Panc1 (cell line): ENCODE results near the gene SF3A2. TPM values are rescaled to one million over a fixed set of nuclear protein-coding genes. Genes with fewer than 3 reads are reported as not detected.

Source experiments
- ATAC-seq: fragments of 200-7000 bp; cut with Tn5 transposase; 2 replicates; pipeline ENCODE4 v1.9.1; 2020; ENCODE audit warnings: mild to moderate bottlenecking, moderate library complexity
- BruUV-seq: library from RNA; stranded (reverse); fragments of 400-500 nt; replicated peaks from 2 replicates; lab custom pipeline; 2021; lab: Mats Ljungman, UMichigan
- CTCF ChIA-PET: fragments of 300-600 bp; sonication (Branson Sonifier 250); formaldehyde crosslinking; loops from one replicate; lab custom pipeline; 2022; ENCODE audit warnings: antibody characterized with exemption; lab: Charles Lee
- POLR2A ChIA-PET: fragments of 300-600 bp; sonication (Branson Sonifier 250); formaldehyde crosslinking; loops from one replicate; lab custom pipeline; 2022; ENCODE audit warnings: antibody characterized with exemption; lab: Charles Lee
- DNase-seq: peaks from one replicate; pipeline ENCODE4 v3.0.0-alpha.2; 2010; ENCODE audit warnings: low read depth, low spot score
- H3K27ac ChIP-seq: 2 replicates; pipeline ENCODE4 v1.5.1; 2011; ENCODE audit warnings: mild to moderate bottlenecking, low read length, inconsistent platforms
- H3K27me3 ChIP-seq: fragments of 200-500 bp; sonication (Bioruptor generic); 2 replicates; pipeline ENCODE4 v1.6.0; 2014; ENCODE audit warnings: low read length, inconsistent platforms; ENCODE audit not compliant: control insufficient read depth, insufficient read depth
- H3K36me3 ChIP-seq: fragments of 200-500 bp; sonication (Bioruptor generic); 2 replicates; pipeline ENCODE4 v1.5.1; 2014; ENCODE audit warnings: inconsistent platforms, mild to moderate bottlenecking, low read length, moderate library complexity; ENCODE audit not compliant: control insufficient read depth, insufficient read depth
- H3K4me1 ChIP-seq: 2 replicates; pipeline ENCODE4 v1.5.1; 2011; ENCODE audit warnings: inconsistent platforms, mild to moderate bottlenecking, low read length, moderate library complexity; ENCODE audit not compliant: control insufficient read depth, insufficient read depth
- H3K4me3 ChIP-seq, 2 experiments: 2 replicates each; pipeline ENCODE4 v1.5.1; 2011 to 2012; ENCODE audit warnings: low read depth in 2 of 2, low read length in 2 of 2, mild to moderate bottlenecking in 2 of 2, inconsistent platforms in 1 of 2, moderate library complexity in 1 of 2
- H3K9me3 ChIP-seq: fragments of 200-500 bp; sonication (Bioruptor generic); 2 replicates; pipeline ENCODE4 v1.5.1; 2014; ENCODE audit warnings: low read depth, mild to moderate bottlenecking, inconsistent platforms, low read length, moderate library complexity; ENCODE audit not compliant: control insufficient read depth, insufficient read depth
- POLR2AphosphoS5 ChIP-seq: IDR thresholded peaks from 2 replicates; pipeline ENCODE4 v1.6.1; 2012; ENCODE audit warnings: mild to moderate bottlenecking, low read depth, low read length, moderate library complexity
- SIN3A ChIP-seq: IDR thresholded peaks from 2 replicates; pipeline ENCODE4 v1.6.1; 2012; ENCODE audit warnings: low read depth, mild to moderate bottlenecking, low read length, moderate library complexity, borderline replicate concordance; ENCODE audit not compliant: insufficient read depth
- TCF7L2 ChIP-seq: IDR thresholded peaks from 2 replicates; pipeline ENCODE4 v1.6.1; 2011; ENCODE audit warnings: mild to moderate bottlenecking, low read depth, low read length, inconsistent platforms
- in situ Hi-C: cut with HindIII; loops from 2 replicates; pipeline ENCODE4 v1.10.0; 2016; ENCODE audit warnings: low sequenced_read_pairs, low pct_unique_long_range_greater_than_20kb
- intact Hi-C: fragments of 100-400 bp; cut with micrococcal nuclease; formaldehyde crosslinking; loops from one replicate; pipeline ENCODE4 v1.10.0; 2022; ENCODE audit not compliant: unreplicated experiment
- total RNA-seq: library from RNA; stranded (reverse); gene quantifications from one replicate; pipeline ENCODE4 v1.2.1, GENCODE V29; 2021; ENCODE audit not compliant: unreplicated experiment
- TF ChIP-seq, protein P1 (sequence below), 2 experiments: IDR thresholded peaks; 2 replicates each; pipeline ENCODE4 v1.6.1; 2011 to 2012; ENCODE audit warnings: low read depth in 2 of 2, control low read depth in 1 of 2, low read length in 1 of 2, mild to moderate bottlenecking in 1 of 2, moderate library complexity in 1 of 2; ENCODE audit not compliant: insufficient read depth in 1 of 2
- TF ChIP-seq, protein P2 (sequence below): fragments of 450-650 bp; IDR thresholded peaks from 2 replicates; pipeline ENCODE4 v1.5.1; 2017; ENCODE audit warnings: mild to moderate bottlenecking

SF3A2 gene
- total RNA-seq, 1 experiment from 2014 or later: 103 TPM

DNA sequence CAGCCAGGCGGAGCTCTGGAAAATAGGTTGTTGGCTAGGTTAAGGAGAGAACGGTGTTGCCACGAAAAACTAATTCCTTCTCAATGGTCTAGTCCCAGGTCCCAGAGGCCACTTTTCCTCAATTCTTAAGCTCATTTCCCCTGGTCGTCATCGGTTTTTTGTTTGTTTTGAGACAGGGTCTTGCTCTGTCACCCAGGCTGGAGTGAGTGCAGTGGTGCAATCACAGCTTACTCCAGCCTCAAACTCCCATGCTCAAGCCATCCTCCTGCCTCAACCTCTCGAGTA, 1.2 kb downstream of the SF3A2 start:
- no TSS peak for BruUV-seq
- TF ChIP-seq, protein P1, sequence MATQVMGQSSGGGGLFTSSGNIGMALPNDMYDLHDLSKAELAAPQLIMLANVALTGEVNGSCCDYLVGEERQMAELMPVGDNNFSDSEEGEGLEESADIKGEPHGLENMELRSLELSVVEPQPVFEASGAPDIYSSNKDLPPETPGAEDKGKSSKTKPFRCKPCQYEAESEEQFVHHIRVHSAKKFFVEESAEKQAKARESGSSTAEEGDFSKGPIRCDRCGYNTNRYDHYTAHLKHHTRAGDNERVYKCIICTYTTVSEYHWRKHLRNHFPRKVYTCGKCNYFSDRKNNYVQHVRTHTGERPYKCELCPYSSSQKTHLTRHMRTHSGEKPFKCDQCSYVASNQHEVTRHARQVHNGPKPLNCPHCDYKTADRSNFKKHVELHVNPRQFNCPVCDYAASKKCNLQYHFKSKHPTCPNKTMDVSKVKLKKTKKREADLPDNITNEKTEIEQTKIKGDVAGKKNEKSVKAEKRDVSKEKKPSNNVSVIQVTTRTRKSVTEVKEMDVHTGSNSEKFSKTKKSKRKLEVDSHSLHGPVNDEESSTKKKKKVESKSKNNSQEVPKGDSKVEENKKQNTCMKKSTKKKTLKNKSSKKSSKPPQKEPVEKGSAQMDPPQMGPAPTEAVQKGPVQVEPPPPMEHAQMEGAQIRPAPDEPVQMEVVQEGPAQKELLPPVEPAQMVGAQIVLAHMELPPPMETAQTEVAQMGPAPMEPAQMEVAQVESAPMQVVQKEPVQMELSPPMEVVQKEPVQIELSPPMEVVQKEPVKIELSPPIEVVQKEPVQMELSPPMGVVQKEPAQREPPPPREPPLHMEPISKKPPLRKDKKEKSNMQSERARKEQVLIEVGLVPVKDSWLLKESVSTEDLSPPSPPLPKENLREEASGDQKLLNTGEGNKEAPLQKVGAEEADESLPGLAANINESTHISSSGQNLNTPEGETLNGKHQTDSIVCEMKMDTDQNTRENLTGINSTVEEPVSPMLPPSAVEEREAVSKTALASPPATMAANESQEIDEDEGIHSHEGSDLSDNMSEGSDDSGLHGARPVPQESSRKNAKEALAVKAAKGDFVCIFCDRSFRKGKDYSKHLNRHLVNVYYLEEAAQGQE (IDR thresholded peaks at IDR 0.05; ENCODE audit: insufficient read depth in 1 of 2, low read depth in 2 of 2, low read length in 1 of 2): no peak
- TF ChIP-seq, protein P2, sequence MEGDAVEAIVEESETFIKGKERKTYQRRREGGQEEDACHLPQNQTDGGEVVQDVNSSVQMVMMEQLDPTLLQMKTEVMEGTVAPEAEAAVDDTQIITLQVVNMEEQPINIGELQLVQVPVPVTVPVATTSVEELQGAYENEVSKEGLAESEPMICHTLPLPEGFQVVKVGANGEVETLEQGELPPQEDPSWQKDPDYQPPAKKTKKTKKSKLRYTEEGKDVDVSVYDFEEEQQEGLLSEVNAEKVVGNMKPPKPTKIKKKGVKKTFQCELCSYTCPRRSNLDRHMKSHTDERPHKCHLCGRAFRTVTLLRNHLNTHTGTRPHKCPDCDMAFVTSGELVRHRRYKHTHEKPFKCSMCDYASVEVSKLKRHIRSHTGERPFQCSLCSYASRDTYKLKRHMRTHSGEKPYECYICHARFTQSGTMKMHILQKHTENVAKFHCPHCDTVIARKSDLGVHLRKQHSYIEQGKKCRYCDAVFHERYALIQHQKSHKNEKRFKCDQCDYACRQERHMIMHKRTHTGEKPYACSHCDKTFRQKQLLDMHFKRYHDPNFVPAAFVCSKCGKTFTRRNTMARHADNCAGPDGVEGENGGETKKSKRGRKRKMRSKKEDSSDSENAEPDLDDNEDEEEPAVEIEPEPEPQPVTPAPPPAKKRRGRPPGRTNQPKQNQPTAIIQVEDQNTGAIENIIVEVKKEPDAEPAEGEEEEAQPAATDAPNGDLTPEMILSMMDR: no peak
- 0 out of 2 replicates have a peak, but pooled peaks have one; percentile 15 for TF ChIP-seq POLR2AphosphoS5
- peak overlapping the region; percentile 75 to 83 for H3K4me3 ChIP-seq
- H3K27ac ChIP-seq: peak overlapping the region; percentile 84
- peaks cover 39% of the 10 kb centered on the region for H3K4me1 ChIP-seq
- ChIA-PET POLR2A (interaction anchor here (0.6 kb wide), 1 partner anchor 326 kb away, joined by 9 read pairs; no protein-coding TSS in a partner anchor), CTCF (interaction anchor here (2.2 kb wide), 1 partner anchor 24 kb away, joined by 9 read pairs; no protein-coding TSS in a partner anchor)
- DNase-seq (no peak), ATAC-seq (no peak)
- no peaks in the 10 kb centered on the region for H3K27me3 ChIP-seq
- in situ Hi-C loops (no loop called here), intact Hi-C loops (loop anchor here (2.0 to 5.0 kb wide), 2 partner anchors 35 to 79 kb away; no protein-coding TSS in a partner anchor)
- H3K36me3 ChIP-seq: peaks cover 4% of the 10 kb centered on the region; the same call in 1 of the 2 replicates
- H3K9me3 ChIP-seq: no peaks in the 10 kb centered on the region

DNA sequence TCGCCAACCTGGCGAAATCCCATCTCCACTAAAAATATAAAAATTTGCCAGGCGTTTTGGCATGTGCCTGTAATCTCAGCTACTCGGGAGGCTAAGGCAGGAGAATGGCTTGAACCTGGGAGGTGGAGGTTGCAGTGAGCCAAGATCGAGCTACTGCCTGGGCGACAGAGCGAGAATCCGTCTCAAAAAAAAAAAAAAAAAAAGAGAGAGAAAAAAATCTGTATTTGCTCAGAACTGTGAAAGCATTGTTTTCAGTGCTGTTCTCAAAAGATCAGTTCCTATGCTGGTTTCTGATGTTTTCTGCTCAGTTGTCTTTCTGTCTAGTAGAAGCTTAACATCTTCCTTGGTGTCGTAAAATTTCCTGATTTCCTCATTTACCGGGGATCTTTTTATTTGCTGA, 2.5 kb downstream of the SF3A2 start:
- BruUV-seq: no TSS peak
- no peaks in the 10 kb centered on the region for H3K9me3 ChIP-seq
- DNase-seq (no peak), ATAC-seq (no peak)
- H3K4me1 ChIP-seq: peaks cover 26% of the 10 kb centered on the region
- H3K27me3 ChIP-seq: no peaks in the 10 kb centered on the region
- H3K36me3 ChIP-seq: peaks cover 4% of the 10 kb centered on the region; the same call in 1 of the 2 replicates
- ChIA-PET POLR2A (interaction anchor here (0.6 to 0.7 kb wide), 4 partner anchors 229 to 950 kb away, joined by 5 to 19 read pairs (median 13); no protein-coding TSS in a partner anchor), CTCF (interaction anchor here (0.7 to 2.2 kb wide), 2 partner anchors 23 to 91 kb away, joined by 3 to 9 read pairs; no protein-coding TSS in a partner anchor)
- in situ Hi-C loops (no loop called here), intact Hi-C loops (loop anchor here (5.0 kb wide), 1 partner anchor 78 kb away; no protein-coding TSS in a partner anchor)
- H3K27ac ChIP-seq: peak overlapping the region; percentile 73
- peak overlapping the region; percentile 75 to 83 for H3K4me3 ChIP-seq
- TF ChIP-seq, protein P1 (IDR thresholded peaks at IDR 0.05; ENCODE audit: insufficient read depth in 1 of 2, low read depth in 2 of 2, low read length in 1 of 2): no peak
- TF ChIP-seq SIN3A (no peak), POLR2AphosphoS5 (no peak), TCF7L2 (no peak)
- TF ChIP-seq, protein P2: no peak
